HCT116 (cell line): ENCODE measurements around the gene CAV1. TPM values are rescaled to one million over a fixed set of nuclear protein-coding genes. Genes with fewer than 3 reads are reported as not detected.

Source experiments
- ATAC-seq: fragments of 200-7000 bp; cut with Tn5 transposase; 2 replicates; pipeline ENCODE4 v1.9.1; 2020; ENCODE audit warnings: mild to moderate bottlenecking, moderate library complexity
- BruUV-seq: library from RNA; stranded (reverse); fragments of 400-500 nt; replicated peaks from 2 replicates; lab custom pipeline; 2021; lab: Mats Ljungman, UMichigan
- CTCF ChIA-PET: fragments of 300-600 bp; sonication (Branson Sonifier 250); formaldehyde crosslinking; loops from one replicate; lab custom pipeline; 2021; ENCODE audit warnings: antibody characterized with exemption; lab: Charles Lee
- POLR2A ChIA-PET: fragments of 300-600, 350-600 bp; sonication (Branson Sonifier 250); formaldehyde crosslinking; loops from one replicate; lab custom pipeline; 2021; ENCODE audit warnings: antibody characterized with exemption; lab: Charles Lee
- RAD21 ChIA-PET, 2 experiments: fragments of 300-600 bp; sonication (Branson Sonifier 250); formaldehyde crosslinking; loops; one replicate each; lab custom pipeline; 2023; ENCODE audit warnings: low total read pairs in 2 of 2; ENCODE audit not compliant: uncharacterized antibody in 2 of 2, unreplicated experiment in 2 of 2, low non-redundant PET in 1 of 2; lab: Charles Lee
- DNase-seq: peaks from one replicate; pipeline ENCODE4 v3.0.0-alpha.2; 2010; ENCODE audit warnings: low read depth, low spot score
- H2AFZ ChIP-seq: fragments of 200-600 bp; shearing (Covaris generic), sonication (generic); 2 replicates; pipeline ENCODE4 v1.6.1; 2017; ENCODE audit warnings: low read depth, mixed run types, mixed read lengths, antibody characterized with exemption, low read length; ENCODE audit not compliant: poor library complexity, severe bottlenecking
- H3K27ac ChIP-seq: 2 replicates; pipeline ENCODE4 v1.5.1; 2012; ENCODE audit warnings: low read depth, low read length
- H3K27me3 ChIP-seq: fragments of 200-600 bp; sonication (generic); 2 replicates; pipeline ENCODE4 v1.6.1; 2016; ENCODE audit warnings: mixed run types, low read length, mixed read lengths; ENCODE audit not compliant: insufficient read depth
- H3K36me3 ChIP-seq, 2 experiments: fragments of 200-500 bp in 1 of 2; fragments of 200-600 bp in 1 of 2; sonication (Bioruptor generic) in 1 of 2; sonication (generic) in 1 of 2; 2 replicates each; pipeline versions ENCODE4 v1.5.1 to v1.6.1; 2014 to 2016; ENCODE audit warnings: low read length in 2 of 2, inconsistent platforms in 1 of 2, mixed read lengths in 1 of 2, mixed run types in 1 of 2; ENCODE audit not compliant: insufficient read depth in 2 of 2, control insufficient read depth in 1 of 2
- H3K4me1 ChIP-seq, 2 experiments: fragments of 200-600 bp in 1 of 2; sonication (generic) in 1 of 2; 2 replicates each; pipeline versions ENCODE4 v1.5.1 to v1.6.1; 2012 to 2017; ENCODE audit warnings: low read length in 2 of 2, inconsistent platforms in 1 of 2, mild to moderate bottlenecking in 1 of 2, mixed read lengths in 1 of 2, mixed run types in 1 of 2, moderate library complexity in 1 of 2; ENCODE audit not compliant: insufficient read depth in 2 of 2, control insufficient read depth in 1 of 2
- H3K4me2 ChIP-seq: fragments of 200-600 bp; sonication (generic); 2 replicates; pipeline ENCODE4 v1.6.1; 2017; ENCODE audit warnings: mixed run types, low read length, mixed read lengths
- H3K4me3 ChIP-seq, 2 experiments: fragments of 200-600 bp in 1 of 2; sonication (generic) in 1 of 2; replicated peaks in 1 of 2; 2 replicates each; pipeline ENCODE4 v1.5.1; 2011 to 2016; ENCODE audit warnings: low read length in 2 of 2, control low read depth in 1 of 2, low read depth in 1 of 2, mild to moderate bottlenecking in 1 of 2, mixed read lengths in 1 of 2, mixed run types in 1 of 2
- H3K79me2 ChIP-seq: fragments of 200-600 bp; sonication (generic); 2 replicates; pipeline ENCODE4 v1.6.1; 2017; ENCODE audit warnings: mild to moderate bottlenecking, mixed run types, low read length, moderate library complexity, mixed read lengths; ENCODE audit not compliant: insufficient read depth
- H3K9ac ChIP-seq: fragments of 200-600 bp; sonication (generic); 2 replicates; pipeline ENCODE4 v1.6.1; 2016; ENCODE audit warnings: low read length, mixed read lengths
- H3K9me2 ChIP-seq: fragments of 200-600 bp; sonication (generic), shearing (Covaris generic); 2 replicates; pipeline ENCODE4 v1.6.1; 2017; ENCODE audit warnings: mixed run types, mild to moderate bottlenecking, moderate library complexity; ENCODE audit not compliant: insufficient read depth
- H3K9me3 ChIP-seq, 2 experiments: fragments of 200-500 bp in 1 of 2; fragments of 200-600 bp in 1 of 2; sonication (Bioruptor generic) in 1 of 2; sonication (generic) in 1 of 2; 2 replicates each; pipeline ENCODE4 v1.6.1; 2014 to 2017; ENCODE audit warnings: low read length in 2 of 2, mixed read lengths in 2 of 2, inconsistent platforms in 1 of 2, low read depth in 1 of 2, mild to moderate bottlenecking in 1 of 2, mixed run types in 1 of 2, moderate library complexity in 1 of 2; ENCODE audit not compliant: control insufficient read depth in 1 of 2, insufficient read depth in 1 of 2
- H4K20me1 ChIP-seq: fragments of 200-600 bp; sonication (generic), shearing (Covaris generic); 2 replicates; pipeline ENCODE4 v1.6.1; 2017; ENCODE audit warnings: mixed run types, mild to moderate bottlenecking, moderate library complexity; ENCODE audit not compliant: insufficient read depth
- JUND ChIP-seq: IDR thresholded peaks from 2 replicates; pipeline ENCODE4 v1.6.1; 2012
- POLR2AphosphoS5 ChIP-seq: IDR thresholded peaks from 2 replicates; pipeline ENCODE4 v1.6.1; 2011; ENCODE audit warnings: mild to moderate bottlenecking, low read depth, low read length, moderate library complexity
- SRF ChIP-seq: IDR thresholded peaks from 2 replicates; pipeline ENCODE4 v1.6.1; 2012; ENCODE audit warnings: low read depth
- intact Hi-C: fragments of 100-400 bp; cut with micrococcal nuclease; formaldehyde crosslinking; loops from 2 replicates; pipeline ENCODE4 v1.10.0; 2022
- total RNA-seq: library from RNA; stranded (reverse); gene quantifications from one replicate; pipeline ENCODE4 v1.2.1, GENCODE V29; 2021; ENCODE audit not compliant: unreplicated experiment
- TF ChIP-seq, protein P1 (sequence below): IDR thresholded peaks from 2 replicates; pipeline ENCODE4 v1.6.1; 2012

CAV1 gene
- total RNA-seq, 1 experiment from 2014 or later, result 298 TPM

DNA sequence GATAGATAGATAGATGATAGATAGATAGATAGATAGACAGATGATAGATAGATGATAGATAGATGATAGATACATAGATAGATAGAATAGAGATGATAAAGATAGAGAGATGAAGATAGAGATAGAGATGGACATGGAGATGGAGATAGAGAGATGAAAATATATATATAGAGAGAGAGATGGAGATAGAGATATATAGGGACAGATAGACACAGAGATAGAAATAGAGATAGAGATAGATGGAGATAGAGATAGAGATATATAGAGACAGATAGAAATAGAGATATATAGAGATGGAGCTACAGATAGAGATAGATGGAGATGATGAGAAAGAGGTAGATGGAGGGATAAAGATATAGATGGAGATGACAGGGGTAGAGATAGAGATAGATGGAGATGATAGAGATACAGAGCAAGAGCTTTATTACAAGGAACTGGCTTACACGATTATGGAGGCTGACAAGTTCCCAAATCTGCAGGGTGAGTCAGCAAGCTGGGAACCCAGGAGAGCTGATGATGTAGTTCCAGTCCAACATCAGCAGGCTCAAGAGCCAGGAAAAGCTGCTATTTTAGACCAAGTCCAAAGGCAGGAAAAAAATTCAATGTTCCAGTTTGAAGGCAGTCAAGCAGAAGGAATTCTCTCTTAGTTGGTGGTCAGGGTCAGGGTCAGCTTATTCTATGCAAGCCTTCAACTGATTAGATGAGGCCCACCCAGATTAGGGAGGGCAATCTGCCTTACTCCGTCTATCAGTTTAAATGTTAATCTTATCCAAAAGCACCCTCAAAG lies 37.1 kb downstream of the CAV1 start:
- H3K4me3 ChIP-seq, result no peak overlapping the region
- no peaks in the 10 kb centered on the region for H3K9me2 ChIP-seq
- no peak overlapping the region for H3K4me2 ChIP-seq
- H3K27me3 ChIP-seq, result no peaks in the 10 kb centered on the region
- ChIA-PET CTCF (no interaction called here), POLR2A (no interaction called here), RAD21 (no interaction called here)
- peaks cover 1% of the 10 kb centered on the region; the same call in 1 of the 2 replicates for H4K20me1 ChIP-seq
- ATAC-seq (peak; percentile 31; the same call in 1 of the 2 replicates), DNase-seq (no peak)
- peaks cover 19% of the 10 kb centered on the region for H3K79me2 ChIP-seq
- no TSS peak for BruUV-seq
- intact Hi-C loops, result no loop called here
- TF ChIP-seq, protein P1, sequence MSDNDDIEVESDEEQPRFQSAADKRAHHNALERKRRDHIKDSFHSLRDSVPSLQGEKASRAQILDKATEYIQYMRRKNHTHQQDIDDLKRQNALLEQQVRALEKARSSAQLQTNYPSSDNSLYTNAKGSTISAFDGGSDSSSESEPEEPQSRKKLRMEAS, result 0 out of 2 replicates have a peak, but pooled peaks have one; percentile 13
- TF ChIP-seq POLR2AphosphoS5 (peak; percentile 27; the same call in 1 of the 2 replicates), SRF (no peak), JUND (no peak)
- H3K27ac ChIP-seq, result no peak overlapping the region
- H3K36me3 ChIP-seq, result peaks cover 8 to 33% of the 10 kb centered on the region in 2 experiments; a peak in 3 of 4 replicates
- no peaks in the 10 kb centered on the region for H3K4me1 ChIP-seq
- no peak overlapping the region for H2AFZ ChIP-seq
- H3K9me3 ChIP-seq, result no peaks in the 10 kb centered on the region
- no peak overlapping the region for H3K9ac ChIP-seq

DNA sequence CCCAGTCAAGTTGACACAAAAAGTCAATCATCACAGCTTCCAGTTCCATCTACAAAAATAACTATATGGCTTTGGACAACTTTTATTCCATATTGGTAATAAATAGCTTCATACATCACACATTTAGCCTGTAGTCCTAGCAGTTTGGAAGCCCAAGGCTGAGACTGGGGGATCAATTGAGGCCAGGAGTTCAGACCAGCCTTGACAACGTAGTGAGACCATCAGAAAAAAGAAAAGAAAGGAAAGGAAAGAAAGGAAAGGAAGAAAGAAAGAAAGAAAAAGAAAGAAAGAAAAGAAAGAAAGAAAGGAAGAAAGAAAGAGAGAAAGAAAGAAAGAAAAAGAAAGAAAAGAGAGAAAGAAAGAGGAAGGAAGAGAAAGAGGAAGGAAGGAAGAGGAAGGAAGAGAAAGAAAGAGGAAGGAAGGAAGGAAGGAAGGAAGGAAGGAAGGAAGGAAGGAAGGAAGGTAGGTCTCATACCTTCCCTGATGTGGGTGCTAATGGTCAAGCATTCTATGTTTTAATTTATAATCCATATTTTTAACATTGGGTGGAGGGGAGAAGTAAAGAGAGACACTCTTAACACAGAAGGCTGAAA lies 37.8 kb downstream of the CAV1 start:
- no peak overlapping the region for H3K4me2 ChIP-seq
- no peaks in the 10 kb centered on the region for H4K20me1 ChIP-seq
- ChIA-PET RAD21 (no interaction called here), POLR2A (no interaction called here), CTCF (no interaction called here)
- no peak for TF ChIP-seq JUND
- TF ChIP-seq, protein P1, result 0 out of 2 replicates have a peak, but pooled peaks have one; percentile 8
- ATAC-seq, result 0 out of 2 replicates have a peak, but pooled peaks have one; percentile 8
- BruUV-seq, result no TSS peak
- intact Hi-C loops, result no loop called here
- H3K4me3 ChIP-seq, result no peak overlapping the region
- H3K27me3 ChIP-seq, result no peaks in the 10 kb centered on the region
- H2AFZ ChIP-seq, result no peak overlapping the region
- H3K9me3 ChIP-seq, result no peaks in the 10 kb centered on the region
- H3K9ac ChIP-seq, result no peak overlapping the region
- no peak for DNase-seq
- H3K36me3 ChIP-seq, result peaks cover 8 to 29% of the 10 kb centered on the region in 2 experiments; a peak in 3 of 4 replicates
- H3K9me2 ChIP-seq, result no peaks in the 10 kb centered on the region
- peaks cover 11% of the 10 kb centered on the region; the same call in 1 of the 2 replicates for H3K79me2 ChIP-seq
- no peaks in the 10 kb centered on the region for H3K4me1 ChIP-seq
- H3K27ac ChIP-seq, result no peak overlapping the region
